C4-2B (cell line): ENCODE results near the gene MR1.

ENCODE experiments used
- H3K27ac ChIP-seq: fragments of 450-650 bp; 2 replicates; pipeline ENCODE4 v1.5.1; 2017
- CTCF ChIP-seq: fragments of 450-650 bp; conservative IDR thresholded peaks from 2 replicates; pipeline ENCODE4 v1.5.1; 2017; ENCODE audit warnings: mild to moderate bottlenecking
- ZFX ChIP-seq: fragments of 450-650 bp; IDR thresholded peaks from 2 replicates; pipeline ENCODE4 v1.6.1; 2017

The MR1 gene

DNA sequence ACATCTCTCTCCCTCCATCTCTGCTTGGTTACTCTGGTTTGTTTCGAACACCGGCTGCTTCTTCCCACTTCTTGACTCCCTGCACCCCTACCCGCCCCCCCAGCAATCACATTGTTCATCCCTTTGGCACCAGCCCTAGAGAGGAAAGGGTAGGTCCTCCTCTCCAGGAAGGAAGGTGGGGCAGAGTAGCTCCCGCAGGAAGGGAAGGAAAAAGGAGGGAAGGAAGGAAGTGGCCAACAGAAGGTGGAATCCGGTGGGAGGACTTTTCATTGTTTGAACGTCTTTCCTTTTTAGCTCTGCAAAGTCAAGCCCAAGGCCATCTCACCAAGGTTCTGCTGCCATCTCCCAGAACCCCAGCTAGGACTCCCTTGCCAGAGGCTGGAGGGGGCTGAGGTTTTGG, 72.7 kb downstream of the MR1 start:
- H3K27ac ChIP-seq, result no peak overlapping the region
- TF ChIP-seq ZFX (no peak), CTCF (no peak)

GRCh38 chr1:181107711-181108110, 73.9 kb downstream of the MR1 start:
- no peak overlapping the region for H3K27ac ChIP-seq
- TF ChIP-seq CTCF (no peak), ZFX (no peak)

GRCh38 chr1:181108304-181108867, 74.6 kb downstream of the MR1 start:
- TF ChIP-seq ZFX, result no peak
- TF ChIP-seq CTCF, result no peak
- H3K27ac ChIP-seq, result no peak overlapping the region

DNA sequence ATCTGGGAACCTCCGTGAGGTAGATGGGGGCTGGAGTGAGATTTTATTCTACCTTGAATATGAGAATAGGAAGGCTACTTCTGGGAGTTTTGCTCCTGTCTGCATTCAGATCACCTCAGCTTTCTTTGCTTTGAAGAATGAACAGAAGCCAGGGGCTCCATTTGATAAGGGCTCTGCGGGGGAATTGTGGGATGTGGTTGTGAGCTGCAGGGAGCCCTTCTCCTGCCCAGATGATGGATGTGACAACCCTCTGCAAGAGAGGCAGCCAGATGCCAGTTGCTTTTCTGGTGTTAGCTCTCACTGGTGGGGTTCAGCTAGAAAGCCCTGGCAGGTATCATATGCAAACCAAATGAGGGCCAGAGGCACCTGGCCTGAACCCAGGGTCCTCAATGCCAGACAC, 76.2 kb downstream of the MR1 start:
- TF ChIP-seq ZFX, result no peak
- no peak for TF ChIP-seq CTCF
- H3K27ac ChIP-seq, result no peak overlapping the region
